Epidermal melanocyte (primary cell): ENCODE data around the gene PKIG.

ENCODE experiments used
- DNase-seq: peaks from one replicate; pipeline ENCODE4 v3.0.0; 2011; ENCODE audit warnings: low spot score; ENCODE audit not compliant: insufficient read length

The PKIG gene

GRCh38 chr20:44616604-44616964, 34.2 kb downstream of the PKIG start:
- no peak for DNase-seq

- no peak for DNase-seq
Measured at GRCh38 chr20:44618318-44618731, 35.9 kb downstream of the PKIG start.

GRCh38 chr20:44619294-44619693, 36.9 kb downstream of the PKIG start:
- no peak for DNase-seq

GRCh38 chr20:44620030-44620429, 37.7 kb downstream of the PKIG start:
- no peak for DNase-seq

- DNase-seq = no peak
Measured at GRCh38 chr20:44621325-44621724, 38.9 kb downstream of the PKIG start.

GRCh38 chr20:44621939-44622338, 39.6 kb downstream of the PKIG start:
- no peak for DNase-seq

- no peak for DNase-seq
Measured at GRCh38 chr20:44622501-44623270, 40.3 kb downstream of the PKIG start.

GRCh38 chr20:44624152-44624551, 41.8 kb downstream of the PKIG start:
- no peak for DNase-seq

- DNase-seq = no peak
Measured at GRCh38 chr20:44624743-44625271, 42.4 kb downstream of the PKIG start.

GRCh38 chr20:44625361-44625760, 43.0 kb downstream of the PKIG start:
- no peak for DNase-seq

GRCh38 chr20:44626278-44626677, 43.9 kb downstream of the PKIG start:
- DNase-seq = no peak

GRCh38 chr20:44627364-44628010, 45.1 kb downstream of the PKIG start:
- DNase-seq = no peak

- DNase-seq = no peak
Measured at GRCh38 chr20:44629017-44629385, 46.6 kb downstream of the PKIG start.

- no peak for DNase-seq
Measured at GRCh38 chr20:44629542-44629941, 47.2 kb downstream of the PKIG start.

- DNase-seq = no peak
Measured at GRCh38 chr20:44630297-44630696, 47.9 kb downstream of the PKIG start.

GRCh38 chr20:44632103-44632752, 49.8 kb downstream of the PKIG start:
- DNase-seq = no peak

GRCh38 chr20:44633187-44633810, 50.9 kb downstream of the PKIG start:
- DNase-seq = no peak

- DNase-seq = no peak
Measured at GRCh38 chr20:44633872-44634600, 51.7 kb downstream of the PKIG start.

GRCh38 chr20:44635877-44636276, 53.5 kb downstream of the PKIG start:
- DNase-seq = no peak

GRCh38 chr20:44637042-44637441, 54.7 kb downstream of the PKIG start:
- no peak for DNase-seq
